Heart right ventricle (tissue), 16 donors: ENCODE results near the gene PSG1. TPM values are rescaled to one million over a fixed set of nuclear protein-coding genes. Genes with fewer than 3 reads are reported as not detected.
"Not testable (repeated sequence)": the region's sequence is repeated elsewhere in the genome, so short reads cannot be mapped to it uniquely, and the experiment has no call there.

Experiments used
- ATAC-seq, 8 donors: fragments of 200-7000 bp; cut with Tn5 transposase; one replicate each; pipeline ENCODE4 v1.9.1; 2020; ENCODE audit warnings: mild to moderate bottlenecking in 8 of 8, moderate library complexity in 8 of 8, moderate number of reproducible peaks in 1 of 8
- DNase-seq, 2 donors: peaks; one replicate each; pipeline ENCODE4 v3.0.0-alpha.2; 2020
- H3K27ac ChIP-seq, 10 donors: fragments of 200-600 bp; sonication (generic) in 2 of 10; one replicate each; pipeline versions ENCODE4 v1.5.0 to v1.8.0; 2020 to 2022; ENCODE audit warnings: mild to moderate bottlenecking in 3 of 10
- H3K27me3 ChIP-seq, 7 donors: fragments of 200-600 bp; one replicate each; pipeline ENCODE4 v1.8.0; 2021 to 2022; ENCODE audit warnings: mild to moderate bottlenecking in 2 of 7
- H3K36me3 ChIP-seq, 9 donors: fragments of 200-600 bp; sonication (generic) in 1 of 9; one replicate each; pipeline versions ENCODE4 v1.5.0 to v1.8.0; 2020 to 2022; ENCODE audit warnings: mild to moderate bottlenecking in 2 of 9
- H3K4me1 ChIP-seq, 9 donors: fragments of 200-600 bp; sonication (generic) in 1 of 9; one replicate each; pipeline versions ENCODE4 v1.5.0 to v1.8.0; 2020 to 2022; ENCODE audit warnings: mild to moderate bottlenecking in 4 of 9
- H3K4me3 ChIP-seq, 10 donors: fragments of 200-600 bp; sonication (generic) in 2 of 10; one replicate each; pipeline versions ENCODE4 v1.5.0 to v1.8.0; 2020 to 2022; ENCODE audit warnings: mild to moderate bottlenecking in 7 of 10, moderate library complexity in 2 of 10
- H3K9me3 ChIP-seq, 11 donors: fragments of 200-600 bp in 10 of 11; sonication (generic) in 2 of 11; one replicate each; pipeline versions ENCODE4 v1.5.0 to v1.8.0; 2013 to 2022; ENCODE audit warnings: mild to moderate bottlenecking in 2 of 11, control low read depth in 1 of 11, moderate library complexity in 1 of 11
- WGBS, 2 donors: extraction: QIAGEN DNeasy Blood & Tissue Kit; methylation state at CpG; one replicate each; pipeline ENCODE4 v1.1.7; 2013; ENCODE audit warnings: inconsistent platforms in 1 of 2; 5-methylcytosine and 5-hydroxymethylcytosine counted together
- intact Hi-C, 10 donors: fragments of 100-400 bp; cut with DNase I; formaldehyde crosslinking; loops; one replicate each; pipeline versions ENCODE4 v1.11.1 to v1.14.2; 2022
- polyA plus RNA-seq, 2 donors: library from polyadenylated mRNA; stranded (reverse); fragments of 200-250 nt; gene quantifications; one replicate each; pipeline ENCODE4 v1.2.3, GENCODE V29; 2013
- total RNA-seq, 10 donors: library from RNA; stranded (reverse); fragmentation: NEBNext Ultra II Directional in 3 of 10; extraction: Animal tissue kit (Norgen Biotek cat#: 25700) in 3 of 10; gene quantifications; one replicate each; pipeline versions ENCODE4 v1.2.1 to v1.2.4, GENCODE V29; 2021 to 2023
- TF ChIP-seq, protein P1 (sequence below), 9 donors: fragments of 200-600 bp; sonication (generic) in 2 of 9; IDR thresholded peaks; one replicate each; pipeline versions ENCODE4 v1.5.0 to v1.8.0; 2021 to 2022; ENCODE audit warnings: antibody characterized with exemption in 9 of 9, mild to moderate bottlenecking in 5 of 9, moderate library complexity in 1 of 9
- donor health status: Arrhythmogenic right ventricular cardiomyopathy.
- donor health status: ischemic (EF 13 %, LVEDD 7.1; RV severe dilation, severe dysfunction).
- donor health status: healthy with polysubstance abuse.
- donor health status: DM: no; HTN: yes; CAD: no.
- donor health status: DM: no; HTN: no; CAD: no.
- donor health status: ischemic (EF 25% LVEDD 6.9; RV normal size, moderate dysfunction).
- donor health status: ischemic (EF 25% LVEDD 5.7; RV mildly dilated, moderate dysfunction).
- donor health status: healthy.
- donor health status: DM: yes; HTN: yes; CAD: no.
- donor health status: Ischemic cardiomyopathy.
- donor health status: ischemic (EF 35%, LVEDD 5.7; RV mildly dilated, moderate dysfunction).
- donor health status: nonischemic (EF 11% LVEDD 7.7; RV severe dilation, severe dysfunction).
- donor health status: DM: yes; HTN: yes; CAD: no.
- donor health status: PGD.
- donor health status: ischemic (EF 29% LVEDD 5.4; RV normal size, mild dysfunction).
- donor health status: nonischemic (EF 23%, LVEDD 6.1; RV moderate dilation, normal function).

Gene PSG1
- total and polyA plus RNA-seq, 12 donors = not detected

GRCh38 chr19:42831221-42832019 is 48.1 kb downstream of the PSG1 start:
- H3K4me3 ChIP-seq = no peak overlapping the region
- ATAC-seq = no peak

DNA sequence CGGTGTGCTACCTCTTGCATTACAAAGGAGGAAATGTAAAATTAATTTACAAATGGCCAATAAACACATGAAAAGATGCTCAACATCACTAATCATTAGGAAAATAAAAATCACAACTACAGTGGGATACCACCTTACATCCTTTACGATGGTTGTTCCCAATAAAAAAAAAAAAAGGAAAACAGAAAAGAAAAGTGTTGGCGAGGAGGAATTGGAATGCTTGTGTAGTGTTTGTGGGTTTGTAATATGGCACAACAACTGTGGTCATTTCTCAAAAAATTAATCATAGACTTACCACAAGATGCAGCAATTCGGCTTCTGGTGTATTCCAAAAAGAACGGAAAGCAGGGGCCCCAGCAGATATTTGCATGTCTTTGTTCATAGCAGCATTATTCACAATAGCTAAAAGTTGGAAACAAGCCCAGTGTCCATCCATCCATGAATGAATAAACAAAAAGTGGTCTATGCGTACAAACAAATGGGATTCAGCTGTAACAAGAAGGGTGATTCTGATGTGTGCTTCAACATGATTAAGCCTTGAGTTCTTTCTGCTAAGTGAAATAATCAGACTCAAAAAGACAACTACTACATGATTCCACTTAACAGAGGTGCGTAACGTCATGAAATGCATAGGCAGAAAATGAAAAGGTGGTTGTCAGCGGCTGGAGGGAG is 58.1 kb downstream of the PSG1 start:
- H3K27me3 ChIP-seq, H3K9me3 ChIP-seq, H3K27ac ChIP-seq, H3K36me3 ChIP-seq, intact Hi-C loops, H3K4me1 ChIP-seq, H3K4me3 ChIP-seq, ATAC-seq, DNase-seq: not testable (repeated sequence)
- WGBS, 2 donors = 84 to 87% methylated on average over 9 of the region's 9 CpGs

More at GRCh38 chr19:42831221-42832019, 48.1 kb downstream of the PSG1 start:
- Histone ChIP-seq H3K4me1 (no peaks in the 10 kb centered on the region), H3K36me3 (no peaks in the 10 kb centered on the region), H3K9me3 (peaks cover 0 to 4% (median 0%) of the 10 kb centered on the region in 11 donors), H3K27me3 (peaks cover 0 to 6% (median 0%) of the 10 kb centered on the region in 7 donors), H3K27ac (no peak overlapping the region)
- TF ChIP-seq, protein P1, sequence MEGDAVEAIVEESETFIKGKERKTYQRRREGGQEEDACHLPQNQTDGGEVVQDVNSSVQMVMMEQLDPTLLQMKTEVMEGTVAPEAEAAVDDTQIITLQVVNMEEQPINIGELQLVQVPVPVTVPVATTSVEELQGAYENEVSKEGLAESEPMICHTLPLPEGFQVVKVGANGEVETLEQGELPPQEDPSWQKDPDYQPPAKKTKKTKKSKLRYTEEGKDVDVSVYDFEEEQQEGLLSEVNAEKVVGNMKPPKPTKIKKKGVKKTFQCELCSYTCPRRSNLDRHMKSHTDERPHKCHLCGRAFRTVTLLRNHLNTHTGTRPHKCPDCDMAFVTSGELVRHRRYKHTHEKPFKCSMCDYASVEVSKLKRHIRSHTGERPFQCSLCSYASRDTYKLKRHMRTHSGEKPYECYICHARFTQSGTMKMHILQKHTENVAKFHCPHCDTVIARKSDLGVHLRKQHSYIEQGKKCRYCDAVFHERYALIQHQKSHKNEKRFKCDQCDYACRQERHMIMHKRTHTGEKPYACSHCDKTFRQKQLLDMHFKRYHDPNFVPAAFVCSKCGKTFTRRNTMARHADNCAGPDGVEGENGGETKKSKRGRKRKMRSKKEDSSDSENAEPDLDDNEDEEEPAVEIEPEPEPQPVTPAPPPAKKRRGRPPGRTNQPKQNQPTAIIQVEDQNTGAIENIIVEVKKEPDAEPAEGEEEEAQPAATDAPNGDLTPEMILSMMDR (IDR thresholded peaks at IDR 0.05) = no peak
- DNase-seq = no peak
- 62 to 68% methylated on average over 1 of the region's 1 CpG for WGBS, 2 donors
- intact Hi-C loops = no loop called here

DNA sequence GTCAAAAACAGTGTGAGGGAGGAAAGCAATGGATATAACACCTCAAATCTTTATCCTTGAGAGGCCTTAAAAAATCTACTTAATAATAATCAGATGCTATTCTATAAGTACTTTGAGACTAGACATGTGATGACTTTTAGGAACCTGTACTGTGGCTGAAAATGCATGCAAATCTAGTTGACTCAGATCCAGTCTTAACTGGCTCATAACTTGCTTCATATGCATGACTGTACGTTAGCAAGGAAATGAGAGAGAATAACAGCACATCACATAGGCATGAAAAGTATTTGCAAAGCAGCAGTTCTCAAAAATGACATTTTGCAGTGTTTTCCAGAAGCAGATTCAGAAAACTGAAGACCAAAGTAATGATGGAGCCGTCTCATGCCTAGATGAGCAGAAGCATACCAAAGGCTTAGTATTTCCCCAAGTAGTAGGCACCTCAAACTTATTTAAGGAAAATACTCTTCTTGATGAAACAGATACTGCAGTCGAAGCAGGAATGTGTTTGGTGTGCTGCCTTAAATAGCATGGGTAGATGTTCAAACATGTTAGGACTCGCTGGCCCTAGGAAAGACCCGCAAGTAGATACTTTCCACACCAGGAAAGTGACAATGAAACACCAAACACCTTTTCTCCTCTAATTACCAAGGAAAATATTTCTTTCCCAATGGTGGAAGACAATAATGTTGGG is 59.4 kb downstream of the PSG1 start:
- H3K9me3 ChIP-seq, DNase-seq, H3K27me3 ChIP-seq, ATAC-seq, H3K36me3 ChIP-seq, intact Hi-C loops, H3K4me1 ChIP-seq, H3K4me3 ChIP-seq, H3K27ac ChIP-seq: not testable (repeated sequence)
- 66 to 69% methylated on average over 5 of the region's 5 CpGs for WGBS, 2 donors

- Histone ChIP-seq H3K27ac (no peak overlapping the region), H3K9me3 (no peaks in the 10 kb centered on the region), H3K4me3 (no peak overlapping the region), H3K4me1 (no peaks in the 10 kb centered on the region), H3K36me3 (no peaks in the 10 kb centered on the region), H3K27me3 (peaks cover 0 to 5% (median 0%) of the 10 kb centered on the region in 7 donors)
- TF ChIP-seq, protein P1 (IDR thresholded peaks at IDR 0.05) = no peak
- intact Hi-C loops = no loop called here
- DNase-seq (no peak), ATAC-seq (no peak)
These were observed 62.6 kb downstream of the PSG1 start for GRCh38 chr19:42816894-42817293.

Other genes with a start within 250 kb of the PSG1 start
- gene PSG3, start 139.2 kb downstream of the PSG1 start, total RNA-seq = not detected
- not detected for gene PSG3, start 139.2 kb downstream of the PSG1 start, polyA plus RNA-seq
- not detected for gene PSG8, start 114.0 kb downstream of the PSG1 start, total RNA-seq
- gene PSG8, start 114.0 kb downstream of the PSG1 start, polyA plus RNA-seq = not detected
- not detected for gene PSG6, start 38.2 kb upstream of the PSG1 start, total RNA-seq
- gene PSG6, start 38.2 kb upstream of the PSG1 start, polyA plus RNA-seq = not detected
- not detected for gene PSG7, start 57.5 kb upstream of the PSG1 start, total RNA-seq
- not detected for gene PSG7, start 57.5 kb upstream of the PSG1 start, polyA plus RNA-seq
- not detected for gene PSG11, start 146.8 kb upstream of the PSG1 start, total RNA-seq
- gene PSG11, start 146.8 kb upstream of the PSG1 start, polyA plus RNA-seq = not detected
- gene PSG2, start 203.0 kb upstream of the PSG1 start, total RNA-seq = not detected
- not detected for gene PSG2, start 203.0 kb upstream of the PSG1 start, polyA plus RNA-seq